Activated T-helper 1 cell treated with Interleukin-2 at 50 U/mL for 16 hours (primary cell): ENCODE results near the gene PRRT2.

ENCODE experiments used
- DNase-seq: peaks from one replicate; pipeline ENCODE4 v3.0.0-alpha.2; 2020; ENCODE audit warnings: low read depth

The PRRT2 gene

DNA sequence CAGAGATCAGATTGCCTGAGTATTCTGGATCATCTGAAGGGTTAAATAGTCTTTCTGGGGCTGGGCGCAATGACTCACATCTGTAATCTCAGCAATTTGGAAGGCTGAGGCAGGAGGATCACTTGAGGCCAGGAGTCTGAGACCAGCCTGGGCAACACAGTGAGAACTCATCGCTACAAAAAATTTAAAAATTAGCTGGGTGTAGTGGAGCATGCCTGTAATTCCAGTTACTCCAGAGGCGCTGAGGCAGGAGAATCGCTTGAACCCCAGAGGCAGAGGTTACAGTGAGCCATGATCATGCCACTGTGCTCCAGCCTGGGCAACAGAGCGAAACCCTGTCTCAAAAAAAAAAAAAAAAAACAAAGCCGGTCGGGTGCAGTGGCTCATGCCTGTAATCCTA is 23.9 kb downstream of the PRRT2 start:
- DNase-seq = no peak

DNA sequence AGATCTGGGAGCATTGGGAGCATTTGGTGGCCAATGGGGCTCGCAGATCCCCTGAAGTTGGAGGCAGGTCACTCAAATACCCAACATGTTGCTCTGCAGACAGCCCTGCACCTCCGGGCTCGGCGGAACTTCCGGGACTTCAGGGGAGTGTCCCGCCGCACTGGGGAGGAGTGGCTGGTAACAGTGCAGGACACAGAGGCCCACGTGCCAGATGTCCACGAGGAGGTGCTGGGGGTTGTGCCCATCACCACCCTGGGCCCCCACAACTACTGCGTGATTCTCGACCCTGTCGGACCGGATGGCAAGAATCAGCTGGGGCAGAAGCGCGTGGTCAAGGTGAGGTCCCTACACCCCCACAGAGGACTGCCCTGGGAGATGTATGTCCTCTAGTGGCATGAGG is 24.6 kb downstream of the PRRT2 start:
- no peak for DNase-seq

DNA sequence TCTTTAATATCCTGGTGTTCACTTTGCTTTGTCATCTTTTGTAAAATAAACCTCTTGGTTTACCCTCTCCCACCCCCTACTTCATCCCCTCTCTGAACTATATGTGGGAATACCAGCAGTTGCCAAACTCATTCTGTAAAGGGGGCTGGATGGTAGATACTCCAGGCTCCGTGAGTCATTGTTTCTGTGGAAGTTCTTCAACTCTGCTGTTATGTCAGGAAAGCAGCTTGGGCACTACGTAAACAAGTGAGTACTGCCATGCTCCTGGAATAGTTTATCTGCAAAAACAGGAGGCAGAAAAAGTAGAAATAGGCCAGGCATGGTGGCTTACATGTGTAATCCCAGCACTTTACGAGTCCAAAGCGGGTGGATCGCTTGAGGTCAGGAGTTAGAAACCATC is 25.8 kb downstream of the PRRT2 start:
- DNase-seq = no peak

DNA sequence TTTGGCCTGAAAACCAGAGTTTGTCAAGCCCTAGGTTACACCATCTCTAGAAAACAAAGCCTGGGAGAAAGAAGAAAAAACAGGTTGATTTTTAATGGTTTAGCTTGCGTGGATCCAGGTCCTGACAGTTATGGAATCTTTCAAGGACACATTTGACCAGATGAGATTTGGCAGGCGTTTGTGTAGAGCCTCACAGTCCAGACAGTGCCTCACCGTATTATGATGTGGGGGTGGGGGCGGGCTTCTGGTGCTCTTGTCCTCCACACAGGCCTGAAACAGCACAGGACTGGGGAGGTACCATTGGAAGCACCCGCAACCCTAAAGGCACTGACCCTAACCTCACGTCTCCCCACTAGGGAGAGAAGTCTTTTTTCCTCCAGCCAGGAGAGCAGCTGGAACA is 27.8 kb downstream of the PRRT2 start:
- DNase-seq = no peak

DNA sequence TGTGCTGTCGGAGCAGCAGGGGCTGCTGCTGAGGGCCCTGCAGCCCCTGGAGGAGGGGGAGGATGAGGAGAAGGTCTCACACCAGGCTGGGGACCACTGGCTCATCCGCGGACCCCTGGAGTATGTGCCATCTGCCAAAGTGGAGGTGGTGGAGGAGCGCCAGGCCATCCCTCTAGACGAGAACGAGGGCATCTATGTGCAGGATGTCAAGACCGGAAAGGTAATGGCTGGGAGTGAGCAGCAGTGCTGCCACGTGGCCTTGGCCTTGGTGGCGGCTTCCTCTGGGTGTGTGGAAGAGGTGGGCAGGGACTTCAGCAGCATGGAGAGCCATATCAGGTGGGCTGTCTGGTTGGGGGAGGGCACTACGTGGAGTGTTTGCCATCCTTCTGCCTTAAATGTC is 28.2 kb downstream of the PRRT2 start:
- no peak for DNase-seq

DNA sequence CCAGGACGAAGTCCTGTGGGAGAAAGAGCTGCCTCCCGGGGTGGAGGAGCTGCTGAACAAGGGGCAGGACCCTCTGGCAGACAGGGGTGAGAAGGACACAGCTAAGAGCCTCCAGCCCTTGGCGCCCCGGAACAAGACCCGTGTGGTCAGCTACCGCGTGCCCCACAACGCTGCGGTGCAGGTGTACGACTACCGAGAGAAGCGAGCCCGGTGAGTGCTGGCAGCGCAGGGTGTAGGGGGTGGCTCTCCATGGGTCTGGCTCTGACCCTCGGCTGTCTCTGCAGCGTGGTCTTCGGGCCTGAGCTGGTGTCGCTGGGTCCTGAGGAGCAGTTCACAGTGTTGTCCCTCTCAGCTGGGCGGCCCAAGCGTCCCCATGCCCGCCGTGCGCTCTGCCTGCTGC is 29.6 kb downstream of the PRRT2 start:
- DNase-seq = no peak

DNA sequence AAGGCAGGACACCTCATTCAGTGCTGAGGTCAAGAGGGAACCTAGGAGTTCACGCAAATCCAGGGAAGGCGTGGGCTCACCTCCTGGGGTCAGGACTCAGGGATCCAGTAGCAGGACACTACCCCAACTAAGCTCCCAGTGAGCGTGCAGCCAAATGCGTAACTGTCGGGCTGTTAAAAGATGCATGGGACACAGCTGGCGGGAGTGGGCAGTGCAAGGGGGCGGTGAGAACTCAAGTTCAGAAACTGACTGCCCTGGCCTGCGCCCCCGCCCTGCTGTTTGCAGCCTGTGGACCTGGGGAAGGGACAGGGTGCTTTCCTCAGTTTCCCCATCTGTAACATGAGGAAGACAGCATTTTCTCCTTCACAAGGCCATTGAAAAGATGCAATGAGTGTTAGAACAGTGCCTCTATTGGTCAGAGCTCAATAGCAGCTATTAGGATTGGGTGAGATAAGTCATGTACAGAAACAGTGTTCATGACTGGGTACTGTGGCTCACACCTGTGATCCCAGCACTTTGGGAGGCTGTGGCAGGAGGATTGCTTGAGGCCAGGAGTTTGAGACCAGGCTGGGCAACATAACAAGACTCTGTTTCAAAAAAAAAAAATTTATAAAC is 30.8 kb downstream of the PRRT2 start:
- no peak for DNase-seq

DNA sequence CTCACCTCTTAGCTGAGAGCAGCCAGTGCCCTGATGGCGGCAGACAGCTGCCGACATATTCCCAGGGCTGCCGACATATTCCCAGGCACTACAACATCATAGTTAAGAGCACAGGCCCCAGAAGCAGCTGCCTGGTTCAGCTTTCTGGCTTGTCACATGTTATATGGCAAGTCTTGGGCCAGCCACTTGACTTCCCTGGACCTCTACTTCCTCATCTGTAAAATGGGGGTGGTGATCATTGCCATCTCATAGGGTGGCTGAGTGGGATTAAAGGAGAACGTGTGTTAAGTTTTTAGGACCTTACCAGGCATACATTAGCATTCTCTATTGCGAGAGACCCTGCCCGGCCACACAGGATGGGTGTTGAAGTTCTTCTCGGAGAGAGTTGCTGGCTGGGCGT is 31.9 kb downstream of the PRRT2 start:
- DNase-seq = no peak

DNA sequence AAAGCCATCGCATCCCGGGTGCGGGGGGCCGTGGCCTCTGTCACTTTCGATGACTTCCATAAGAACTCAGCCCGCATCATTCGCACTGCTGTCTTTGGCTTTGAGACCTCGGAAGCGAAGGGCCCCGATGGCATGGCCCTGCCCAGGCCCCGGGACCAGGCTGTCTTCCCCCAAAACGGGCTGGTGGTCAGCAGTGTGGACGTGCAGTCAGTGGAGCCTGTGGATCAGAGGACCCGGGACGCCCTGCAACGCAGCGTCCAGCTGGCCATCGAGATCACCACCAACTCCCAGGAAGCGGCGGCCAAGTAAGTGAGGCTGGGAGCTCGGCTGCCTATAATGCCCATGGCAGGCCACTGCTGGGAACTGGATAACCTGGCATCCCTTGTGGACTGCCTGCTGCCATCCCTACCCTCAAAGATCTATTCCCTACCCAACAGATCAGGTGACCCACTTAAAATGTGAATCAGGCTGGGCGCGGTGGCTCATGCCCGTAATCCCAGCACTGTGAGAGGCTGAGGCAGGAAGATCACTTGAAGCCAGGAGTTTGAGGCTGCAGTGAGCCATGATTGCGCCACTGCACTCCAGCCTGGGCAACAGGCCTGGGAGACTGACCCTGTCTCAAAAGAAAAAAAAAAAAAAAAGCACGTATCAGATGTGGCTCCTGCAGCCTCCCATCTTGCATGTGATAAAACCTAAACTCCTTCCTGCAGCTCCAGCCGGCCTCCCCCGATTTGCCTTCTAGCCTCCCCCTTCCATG is 32.8 kb downstream of the PRRT2 start:
- no peak for DNase-seq

DNA sequence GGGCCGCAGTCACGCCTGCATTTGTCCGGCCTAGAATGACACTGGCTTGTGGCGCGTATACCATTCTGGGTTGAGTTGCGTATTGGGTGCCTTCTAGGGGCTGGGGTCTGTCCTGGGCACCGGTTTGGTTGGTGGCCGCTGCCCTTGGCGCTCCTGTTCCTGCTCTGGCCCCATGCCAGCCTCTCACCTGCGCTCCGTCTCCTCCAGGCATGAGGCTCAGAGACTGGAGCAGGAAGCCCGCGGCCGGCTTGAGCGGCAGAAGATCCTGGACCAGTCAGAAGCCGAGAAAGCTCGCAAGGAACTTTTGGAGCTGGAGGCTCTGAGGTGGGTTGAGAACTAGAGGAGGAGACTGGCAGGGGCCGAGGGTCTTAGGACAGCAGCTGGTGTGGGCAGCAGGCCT is 33.7 kb downstream of the PRRT2 start:
- DNase-seq = no peak

DNA sequence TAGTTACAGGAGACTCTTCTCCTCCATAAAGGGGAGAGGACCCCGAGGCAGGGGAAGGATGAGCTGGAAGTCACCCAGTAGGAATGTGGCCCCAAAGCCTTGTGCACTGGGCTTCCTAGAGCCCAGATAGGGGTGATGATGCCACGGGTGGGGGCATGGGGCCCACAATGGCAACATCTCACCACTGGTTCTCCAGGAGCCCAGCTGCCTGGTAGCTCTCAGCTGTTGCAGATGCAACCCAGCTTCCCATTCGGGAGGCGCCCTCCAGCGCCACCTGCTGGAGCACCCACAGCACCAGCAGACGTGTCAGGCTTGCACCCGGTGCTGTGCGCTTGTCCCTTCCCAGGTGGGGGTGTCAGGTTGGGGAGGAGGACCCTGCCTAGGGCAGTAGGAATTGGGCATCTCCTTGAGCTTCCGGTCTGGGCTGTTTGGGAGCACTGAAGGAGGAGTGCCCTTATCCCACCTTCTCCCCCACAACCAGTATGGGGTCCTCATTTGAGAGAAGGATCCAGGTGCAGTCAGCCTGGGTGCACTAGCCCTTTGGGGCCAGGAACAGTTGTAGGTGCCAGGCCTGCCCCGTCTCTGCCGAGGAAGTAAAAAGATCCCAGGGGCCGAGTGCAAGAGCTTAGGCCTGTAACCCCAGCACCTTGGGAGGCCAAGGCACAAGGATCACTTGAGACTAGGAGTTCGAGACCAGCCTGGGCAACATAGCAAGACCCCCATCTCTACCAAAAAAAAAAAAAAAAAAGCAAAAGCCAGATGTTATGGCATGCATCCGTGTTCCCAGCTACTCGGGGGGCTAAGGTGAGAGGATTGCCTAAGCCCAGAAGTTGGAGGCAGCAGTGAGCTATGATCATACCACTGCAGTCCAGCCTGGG is 36.7 kb downstream of the PRRT2 start:
- DNase-seq = peak; percentile 70

DNA sequence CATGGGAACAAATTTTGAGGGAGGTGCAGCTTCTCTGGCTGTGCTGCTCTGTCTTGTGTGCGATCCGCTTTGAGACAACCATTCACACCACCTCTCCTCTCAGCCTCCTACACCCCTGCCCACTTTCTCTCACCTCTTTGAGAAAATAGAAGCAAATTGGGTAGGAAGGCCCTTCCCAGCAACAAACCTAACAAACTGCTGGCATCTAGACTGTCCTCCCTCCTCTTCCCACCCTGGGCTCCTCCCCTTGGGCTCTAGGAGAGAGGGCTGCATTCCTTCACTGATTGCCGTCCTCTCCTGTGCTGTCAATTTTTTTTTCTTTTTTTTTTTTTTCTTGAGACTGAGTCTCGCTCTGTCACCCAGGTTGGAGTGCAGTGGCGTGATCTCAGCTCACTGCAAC is 37.5 kb downstream of the PRRT2 start:
- DNase-seq = no peak

DNA sequence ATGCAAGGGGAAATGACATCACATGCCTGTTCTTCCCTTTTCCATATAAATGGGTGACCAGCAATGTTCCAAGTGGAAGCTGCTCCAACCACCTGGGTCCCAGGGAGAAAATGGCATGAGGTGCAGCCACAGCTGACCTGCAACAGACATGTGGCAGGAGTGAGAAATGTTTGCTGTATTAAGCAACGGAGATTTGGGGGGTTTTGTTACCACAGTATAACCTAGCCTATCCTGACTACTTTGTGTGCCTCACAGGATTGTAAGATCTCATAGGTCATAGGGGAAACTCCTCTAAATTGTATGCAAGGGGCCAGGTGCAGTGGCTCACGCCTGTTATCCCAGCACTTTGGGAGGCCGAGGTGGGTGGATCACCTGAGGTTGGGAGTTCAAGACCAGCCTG is 39.0 kb downstream of the PRRT2 start:
- no peak for DNase-seq

DNA sequence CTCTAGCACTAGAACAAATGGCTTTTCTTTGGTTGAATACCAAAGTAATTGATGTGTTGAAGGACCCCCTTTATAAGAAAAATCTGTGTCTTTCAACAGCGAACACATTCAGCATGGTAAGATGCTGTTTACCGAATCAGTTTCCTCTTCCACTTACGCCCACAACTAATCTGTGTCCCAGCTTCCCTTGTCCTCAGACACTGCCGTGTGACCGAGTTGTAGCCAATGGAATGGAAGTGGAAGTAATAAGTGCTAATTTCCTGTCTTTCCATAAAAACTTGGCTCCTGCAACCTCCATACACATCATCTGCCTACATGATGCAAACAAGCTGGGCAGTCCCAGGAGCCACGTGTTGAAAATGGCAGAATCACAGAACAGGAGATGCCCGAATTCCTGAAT is 40.7 kb downstream of the PRRT2 start:
- DNase-seq = no peak

DNA sequence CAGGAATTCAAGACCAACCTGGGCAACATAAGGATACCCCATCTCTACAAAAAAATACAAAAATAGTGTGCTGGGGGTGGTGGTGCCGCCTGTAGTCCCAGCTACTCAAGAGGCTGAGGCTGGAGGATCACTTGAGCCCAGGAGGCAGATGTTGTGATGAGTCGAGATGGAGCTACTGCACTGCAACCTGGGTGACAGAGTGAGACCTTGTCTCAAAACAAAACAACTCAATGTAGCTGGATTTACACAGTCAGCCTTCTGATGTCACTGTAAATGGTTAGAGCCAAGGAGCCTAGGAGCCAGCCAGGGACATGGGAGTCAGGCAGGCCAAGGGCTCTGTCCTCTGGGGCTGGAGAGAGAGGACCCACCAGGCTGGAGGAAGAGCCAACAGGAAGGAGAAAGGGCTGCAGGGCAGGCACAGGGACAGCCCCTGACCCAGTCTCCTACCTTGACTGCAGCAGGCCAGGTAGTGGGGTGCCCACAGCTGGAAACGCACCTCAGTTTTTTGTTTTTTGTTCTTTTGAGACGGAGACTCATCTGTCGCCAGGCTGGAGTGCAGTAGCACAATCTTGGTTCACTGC is 42.6 kb downstream of the PRRT2 start:
- no peak for DNase-seq

DNA sequence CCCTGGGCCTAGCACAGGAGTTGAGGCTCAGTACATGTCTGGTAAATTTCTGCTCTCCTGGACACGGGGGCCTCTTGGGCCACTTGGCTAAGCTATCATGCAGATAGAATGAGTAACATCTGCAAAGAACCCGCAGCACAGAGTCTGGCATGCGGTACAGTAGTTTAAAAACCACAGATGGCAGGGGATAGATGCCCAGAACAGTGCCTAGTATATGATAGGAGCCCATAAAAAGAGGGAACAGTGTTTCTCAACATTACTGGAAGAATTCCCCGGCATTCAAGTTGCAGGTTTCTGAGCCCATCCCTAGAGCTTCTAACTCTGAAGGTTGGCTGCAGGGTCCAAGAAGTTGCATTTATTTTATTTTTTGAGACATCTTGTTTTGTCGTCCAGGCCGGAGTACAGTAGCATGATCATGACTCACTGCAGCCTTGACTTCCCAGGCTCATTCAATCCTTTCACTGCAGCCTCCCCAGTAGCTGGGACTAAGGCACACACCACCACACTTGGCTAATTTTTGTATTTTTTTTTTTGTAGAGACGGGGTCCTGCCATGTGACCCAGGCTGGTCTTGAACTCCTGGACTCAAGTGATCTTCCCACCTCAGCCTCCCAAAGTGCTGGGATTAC is 45.3 kb downstream of the PRRT2 start:
- DNase-seq = no peak

DNA sequence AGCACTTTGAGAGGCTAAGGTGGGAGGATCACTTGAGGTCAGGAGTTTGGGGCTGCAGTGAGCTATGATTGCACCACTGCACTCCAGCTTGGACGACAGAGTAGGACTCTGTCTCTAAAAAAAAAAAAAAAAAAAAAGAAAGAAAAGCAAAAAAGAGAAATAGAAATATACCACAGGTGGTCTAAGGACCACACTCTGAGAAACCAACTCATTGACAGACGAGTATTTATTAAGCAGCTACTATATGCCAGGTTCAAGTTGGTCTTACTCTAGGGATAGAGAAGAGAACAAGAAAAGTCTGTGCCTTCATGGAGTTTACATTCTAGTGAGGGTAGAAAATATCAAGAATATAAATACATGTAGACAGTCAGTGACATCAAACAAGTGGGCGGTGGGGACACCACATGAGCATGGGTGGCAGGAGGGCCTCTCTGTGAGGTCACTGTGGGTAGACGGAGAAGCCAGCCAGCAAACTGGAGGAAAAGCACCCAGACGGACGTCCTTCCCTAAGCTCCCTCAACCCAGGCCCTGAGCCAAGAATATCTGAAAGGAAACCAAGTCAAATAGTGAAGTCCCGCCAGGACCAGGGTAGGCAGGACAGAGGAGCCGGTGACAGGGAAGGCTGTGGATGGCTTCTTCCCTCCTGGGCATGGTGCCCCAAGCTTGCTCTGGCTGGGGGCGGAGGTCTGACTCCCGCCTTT is 46.3 kb downstream of the PRRT2 start:
- DNase-seq = no peak

DNA sequence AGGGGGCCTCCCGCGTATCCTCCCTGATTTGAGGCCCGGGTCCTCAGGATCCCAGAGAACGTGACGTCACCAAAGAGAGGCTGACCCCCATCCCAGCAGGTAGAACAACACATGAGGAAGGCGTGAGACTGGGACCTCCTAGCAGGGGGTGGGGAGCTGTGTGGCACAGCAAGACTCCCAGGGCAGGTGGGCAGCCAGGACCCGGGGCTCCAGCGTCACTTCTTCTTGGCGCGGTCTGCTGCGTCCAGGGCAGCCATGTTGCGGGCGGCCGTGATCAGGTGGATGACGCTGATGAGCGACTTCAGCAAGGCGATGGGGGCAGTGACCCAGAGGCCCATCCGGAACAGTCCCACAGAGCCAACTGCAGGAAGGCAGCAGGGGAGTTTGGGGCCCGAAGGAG is 47.0 kb downstream of the PRRT2 start:
- DNase-seq = no peak

DNA sequence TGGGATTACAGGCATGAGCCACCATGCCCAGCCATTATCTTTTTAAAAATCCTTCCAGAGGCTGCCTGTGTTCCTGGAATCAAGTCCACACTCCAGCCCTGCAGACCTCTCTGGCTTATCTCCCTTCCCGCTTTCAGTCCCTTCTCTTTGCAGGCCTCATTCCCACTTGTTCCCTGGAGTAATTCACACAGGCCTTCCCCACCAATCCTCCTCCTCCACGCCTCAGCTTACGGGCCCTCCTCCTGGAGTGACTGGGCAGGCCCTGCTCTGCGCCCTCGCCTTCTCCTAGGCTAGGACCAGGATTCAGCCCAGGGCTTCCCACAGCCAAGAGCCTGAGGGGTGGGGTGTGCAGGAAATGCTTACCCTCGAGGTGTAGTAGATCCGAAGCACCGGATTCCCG is 48.2 kb downstream of the PRRT2 start:
- no peak for DNase-seq

DNA sequence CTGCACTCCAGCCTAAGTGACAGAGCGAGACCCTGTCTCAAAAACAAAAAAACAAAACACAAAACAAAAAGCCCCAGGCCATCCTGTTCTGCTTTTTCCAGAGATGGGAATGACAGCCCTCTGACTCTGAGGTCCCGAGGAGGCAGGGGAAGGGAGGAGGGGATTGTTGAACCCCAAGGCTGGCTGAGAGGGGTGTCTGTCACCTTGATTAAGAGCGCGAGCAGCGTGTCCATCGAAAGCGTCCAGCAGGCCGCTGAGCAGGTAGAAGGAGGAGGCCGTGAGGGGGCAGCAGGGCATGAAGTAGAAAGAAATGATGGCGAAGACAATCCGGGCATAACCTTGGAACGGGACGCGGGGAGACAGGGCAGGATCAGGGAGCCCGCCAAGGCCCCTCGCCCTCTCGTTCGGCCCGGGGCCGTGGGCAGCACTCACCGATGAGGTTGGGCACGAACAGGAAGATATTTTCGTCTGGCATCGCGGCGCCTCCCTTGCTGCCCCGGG is 50.4 kb downstream of the PRRT2 start:
- no peak for DNase-seq

DNA sequence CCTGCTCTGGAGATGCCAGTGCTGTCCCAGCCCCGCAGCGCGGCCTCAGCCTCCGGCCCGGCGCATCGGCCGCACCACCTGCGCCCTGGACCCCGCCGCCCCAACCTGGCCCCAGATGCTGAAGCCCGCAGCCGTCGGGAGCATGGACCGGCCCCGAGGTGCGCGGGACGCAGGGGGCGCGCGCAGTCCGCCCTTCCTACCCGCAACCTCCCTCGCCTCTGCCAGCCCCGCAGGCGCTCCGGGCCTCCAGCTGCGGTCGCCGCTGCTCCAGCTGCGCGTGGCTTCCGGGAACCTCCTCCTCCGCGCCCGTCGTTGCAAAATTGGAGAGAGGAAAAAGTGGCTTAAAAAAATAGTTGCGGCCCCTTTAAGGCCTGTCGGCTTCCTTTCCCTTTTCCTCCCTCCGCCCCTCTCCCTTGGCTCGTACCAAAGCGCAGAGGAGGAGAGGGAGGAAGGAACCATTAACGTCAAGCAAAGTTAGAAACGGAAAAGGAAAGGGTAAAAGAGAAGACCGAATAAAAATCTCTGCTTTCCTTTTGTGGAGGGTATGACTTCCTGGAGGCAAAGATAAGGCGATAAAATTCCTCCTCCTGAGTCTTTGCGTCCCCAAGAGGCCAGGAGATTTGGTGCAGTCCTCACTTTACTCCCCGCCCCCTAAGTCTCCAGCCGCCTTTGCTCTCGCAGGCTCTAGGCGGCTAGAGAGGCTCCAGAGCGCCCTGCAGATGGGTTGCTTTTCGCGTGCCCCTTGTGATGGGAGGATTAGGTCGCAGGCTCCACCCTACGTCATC is 51.1 kb downstream of the PRRT2 start, which contains the start of gene CDIPT:
CDIPT (minus strand) TSS at position 343 of the 785 bp plus-strand sequence. CDS start 369 bp downstream, outside the sequence.
- DNase-seq = peak; percentile 87
